Hindlimb muscle (tissue), 1 donor: Measurements from ENCODE around the gene UQCC2. TPM values are rescaled to one million over a fixed set of nuclear protein-coding genes. Genes with fewer than 3 reads are reported as not detected.
A peak's percentile ranks its signal among the peaks of the same experiment; 100 is the strongest.

Experiments used
- DNase-seq: peaks from one replicate; pipeline ENCODE4 v3.0.0-alpha.2; 2013
- polyA plus RNA-seq: library from polyadenylated mRNA; unstranded; fragments of 120-200 nt; gene quantifications from one replicate; pipeline ENCODE4 v1.2.1, GENCODE V29; 2013; ENCODE audit not compliant: insufficient read length

The UQCC2 gene
- polyA plus RNA-seq, 1 donor = 68.2 TPM

DNA sequence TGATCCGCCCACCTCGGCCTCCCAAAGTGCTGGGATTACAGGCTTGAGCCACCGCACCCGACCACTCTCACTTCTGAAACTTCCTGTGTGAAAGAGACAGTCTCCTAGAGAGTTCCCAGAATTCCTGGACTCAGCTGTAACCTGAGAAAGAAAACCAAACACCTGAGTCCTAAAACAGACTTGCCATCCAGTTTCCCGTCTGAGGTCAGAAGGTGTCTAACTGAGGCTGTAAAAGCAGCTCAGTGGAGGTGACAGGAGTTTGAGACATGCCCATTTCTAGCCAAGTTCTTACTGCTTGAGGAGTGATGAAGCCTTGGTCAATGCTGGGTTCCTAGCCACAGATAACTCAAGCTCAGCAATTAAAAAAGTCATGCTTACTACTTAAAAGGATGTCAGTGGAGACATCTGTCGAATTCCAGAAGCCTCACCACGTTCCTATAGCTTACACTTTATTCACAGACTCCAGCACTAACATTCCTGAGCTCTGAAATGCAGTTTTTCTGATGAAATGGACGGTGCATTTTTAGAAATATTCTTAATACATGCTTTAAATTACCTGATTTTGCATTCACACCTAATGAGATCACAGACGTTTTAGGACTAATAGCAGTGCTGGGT lies 6.1 kb downstream of the UQCC2 start:
- no peak for DNase-seq

DNA sequence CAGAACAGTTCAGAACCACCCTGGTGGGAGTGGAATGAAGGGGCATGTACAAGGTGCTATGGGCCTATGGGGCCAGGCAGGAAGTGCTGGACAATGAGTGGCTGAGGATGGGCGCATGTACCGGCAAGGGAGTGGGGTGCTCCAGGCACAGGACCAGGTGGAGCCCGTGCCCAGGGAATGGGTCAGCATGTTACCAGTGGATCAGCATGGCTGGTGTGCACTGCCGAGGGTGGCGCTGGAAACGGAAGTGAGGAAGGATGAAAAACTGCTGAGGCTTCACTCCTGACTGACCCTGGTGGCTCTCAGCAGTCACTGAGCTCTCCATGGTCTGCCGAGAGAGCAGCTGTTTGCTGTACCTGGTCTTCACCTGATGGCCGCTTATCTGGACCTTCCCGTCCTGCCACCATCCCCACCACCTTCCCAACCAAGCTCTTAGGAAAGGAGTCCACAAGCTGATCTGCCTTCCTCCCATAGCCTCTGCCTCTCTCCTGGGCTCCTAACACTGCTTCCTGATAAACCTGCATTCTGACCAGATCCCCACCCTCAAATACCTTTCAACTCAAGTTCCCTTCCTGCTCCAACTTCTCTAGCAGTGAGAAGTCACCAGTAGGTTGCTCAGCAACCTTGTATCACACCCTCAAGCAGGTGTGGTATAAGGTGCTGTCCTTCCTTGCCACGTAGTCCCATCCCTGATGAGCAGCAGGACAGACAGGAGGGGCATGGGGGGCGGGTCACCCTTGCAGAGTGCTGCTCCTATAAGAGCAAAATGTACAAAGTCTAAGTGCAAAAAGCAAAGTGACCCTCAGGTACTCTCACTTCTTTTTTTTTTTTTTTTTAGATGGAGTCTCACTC lies 7.1 kb downstream of the UQCC2 start:
- no peak for DNase-seq

DNA sequence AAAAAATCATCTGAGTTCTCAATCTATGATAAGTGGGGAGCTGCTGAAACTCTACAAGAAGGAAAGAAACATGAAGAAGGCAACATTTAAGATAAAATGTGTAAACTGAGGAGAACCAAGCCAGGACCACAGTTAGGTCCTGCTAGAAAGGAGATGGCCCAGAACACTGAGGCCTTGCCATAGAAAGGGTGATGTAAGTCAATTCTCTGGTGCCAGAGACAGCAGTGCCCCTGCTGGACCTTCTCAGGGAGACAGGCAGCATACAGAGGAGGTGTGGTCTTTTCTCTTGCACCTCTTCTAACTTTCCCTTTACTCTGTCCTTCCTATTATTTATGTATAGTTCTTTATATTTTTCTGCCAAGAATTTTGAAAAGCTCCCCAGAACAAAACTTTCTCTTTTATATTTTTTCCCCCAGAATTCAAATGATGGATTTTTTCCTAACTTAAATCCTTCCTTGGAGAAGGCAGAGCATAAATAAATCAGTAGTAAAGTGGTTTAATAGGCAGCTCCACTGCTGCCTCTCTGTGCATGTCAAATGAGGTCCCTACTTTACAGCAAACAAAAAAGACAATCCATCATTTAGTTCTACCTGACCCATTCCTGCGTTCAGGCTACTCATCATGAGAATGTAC lies 9.0 kb downstream of the UQCC2 start:
- DNase-seq = no peak

DNA sequence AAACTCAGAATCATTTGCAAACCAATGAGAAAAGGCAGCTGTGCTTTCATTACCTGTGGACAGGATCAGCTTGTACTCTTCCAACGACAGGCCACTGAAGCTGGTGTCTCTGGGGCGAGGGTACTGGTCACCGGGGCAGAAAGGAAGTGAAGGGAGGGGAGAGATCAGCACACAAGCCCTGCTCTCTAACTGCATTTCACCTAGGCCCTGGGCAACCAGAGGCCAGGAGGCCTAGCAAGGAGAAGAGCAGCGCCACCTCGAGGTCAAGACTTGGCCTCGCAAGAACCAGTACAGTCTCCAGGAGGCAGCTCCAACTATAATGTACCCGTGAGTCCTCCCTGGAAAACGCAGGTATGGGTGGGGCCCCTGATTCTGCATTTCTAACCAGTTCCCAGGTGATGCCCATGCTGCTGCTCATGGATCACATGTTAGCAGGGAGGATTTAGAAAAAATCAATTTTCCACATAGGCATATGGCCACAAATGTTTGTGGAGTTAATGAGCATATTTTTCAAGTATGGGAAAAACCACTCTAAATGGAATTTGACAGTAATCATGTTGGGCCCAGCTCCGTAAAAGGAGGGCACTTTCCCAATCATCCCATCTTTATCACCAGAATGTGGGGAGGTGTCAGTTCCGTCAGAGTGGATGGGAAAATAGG lies 11.0 kb downstream of the UQCC2 start:
- peak; percentile 60 for DNase-seq

DNA sequence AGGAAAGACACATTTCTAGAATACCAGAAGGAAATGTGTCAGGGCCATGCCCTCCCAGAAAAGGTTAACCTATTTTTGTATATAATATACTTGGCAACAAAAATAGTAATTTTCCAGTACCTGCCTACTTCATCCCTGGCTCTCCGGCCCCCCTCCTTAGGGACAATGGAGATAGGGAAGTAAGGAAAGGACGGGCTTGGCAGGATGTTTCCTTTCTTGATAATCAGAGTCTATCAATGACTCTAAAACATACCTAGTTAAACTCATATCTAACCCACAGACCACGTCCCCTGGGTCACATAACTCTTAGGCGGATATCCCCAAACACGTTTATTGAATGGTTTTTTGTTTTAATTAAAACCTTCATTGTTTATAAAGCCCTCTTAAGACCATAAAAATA lies 11.8 kb downstream of the UQCC2 start:
- no peak for DNase-seq

DNA sequence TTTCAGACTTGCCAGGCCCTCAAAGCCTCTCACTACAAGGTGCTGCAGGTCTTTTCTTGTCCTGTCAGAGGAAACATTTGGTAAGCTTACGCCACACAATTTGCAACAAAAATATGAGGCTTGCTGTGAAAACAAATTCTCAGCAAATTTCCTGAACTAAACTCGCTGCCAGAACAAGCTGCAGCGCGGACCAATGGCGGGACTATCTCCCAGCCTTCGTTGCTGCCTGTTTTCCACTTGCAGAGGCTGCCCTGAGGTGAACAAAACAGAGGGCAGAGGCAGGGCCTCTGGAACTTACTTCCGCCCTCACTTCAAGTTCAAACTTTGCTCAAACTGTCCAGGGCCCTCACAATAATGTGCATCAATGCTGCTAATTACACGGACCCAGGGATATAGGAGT lies 12.4 kb downstream of the UQCC2 start:
- no peak for DNase-seq

DNA sequence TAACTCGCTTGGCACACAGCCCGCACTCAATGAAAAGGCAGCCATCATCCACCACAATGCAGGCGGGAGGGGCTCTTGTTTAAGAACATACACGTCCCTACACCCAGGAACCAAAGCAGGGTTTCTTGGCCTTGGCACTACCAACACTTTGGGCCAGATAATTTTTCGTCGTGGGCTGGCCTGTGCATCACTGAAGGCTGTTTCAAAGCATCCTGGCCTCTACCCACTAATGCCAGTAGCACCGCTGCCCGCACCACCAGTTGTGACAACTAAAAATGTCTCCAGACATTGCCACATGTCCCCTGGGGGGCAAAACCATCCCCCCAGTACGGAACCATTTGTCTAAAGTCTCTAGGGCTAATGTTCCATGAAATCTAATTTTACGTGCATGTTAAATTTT lies 13.0 kb downstream of the UQCC2 start:
- no peak for DNase-seq

DNA sequence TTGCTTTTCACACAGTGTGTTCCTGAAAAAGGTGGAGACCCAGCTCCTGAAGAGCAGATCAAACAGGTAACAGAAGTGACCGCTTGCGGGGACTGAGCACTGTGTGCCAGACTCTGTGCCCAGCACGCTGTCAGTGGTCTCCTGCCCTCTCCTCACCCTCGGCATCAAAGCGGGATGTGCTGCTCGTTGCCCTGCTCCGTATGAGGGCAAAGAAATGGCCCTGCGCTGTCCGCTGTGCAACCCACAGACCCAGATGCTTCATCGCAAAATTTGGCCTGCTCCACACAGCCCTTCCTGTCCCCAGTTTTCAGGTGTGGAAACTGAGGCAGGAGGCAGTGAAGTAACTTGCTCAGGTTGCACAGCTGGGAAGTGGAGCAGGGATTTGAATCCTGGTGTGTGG lies 13.7 kb downstream of the UQCC2 start:
- no peak for DNase-seq

DNA sequence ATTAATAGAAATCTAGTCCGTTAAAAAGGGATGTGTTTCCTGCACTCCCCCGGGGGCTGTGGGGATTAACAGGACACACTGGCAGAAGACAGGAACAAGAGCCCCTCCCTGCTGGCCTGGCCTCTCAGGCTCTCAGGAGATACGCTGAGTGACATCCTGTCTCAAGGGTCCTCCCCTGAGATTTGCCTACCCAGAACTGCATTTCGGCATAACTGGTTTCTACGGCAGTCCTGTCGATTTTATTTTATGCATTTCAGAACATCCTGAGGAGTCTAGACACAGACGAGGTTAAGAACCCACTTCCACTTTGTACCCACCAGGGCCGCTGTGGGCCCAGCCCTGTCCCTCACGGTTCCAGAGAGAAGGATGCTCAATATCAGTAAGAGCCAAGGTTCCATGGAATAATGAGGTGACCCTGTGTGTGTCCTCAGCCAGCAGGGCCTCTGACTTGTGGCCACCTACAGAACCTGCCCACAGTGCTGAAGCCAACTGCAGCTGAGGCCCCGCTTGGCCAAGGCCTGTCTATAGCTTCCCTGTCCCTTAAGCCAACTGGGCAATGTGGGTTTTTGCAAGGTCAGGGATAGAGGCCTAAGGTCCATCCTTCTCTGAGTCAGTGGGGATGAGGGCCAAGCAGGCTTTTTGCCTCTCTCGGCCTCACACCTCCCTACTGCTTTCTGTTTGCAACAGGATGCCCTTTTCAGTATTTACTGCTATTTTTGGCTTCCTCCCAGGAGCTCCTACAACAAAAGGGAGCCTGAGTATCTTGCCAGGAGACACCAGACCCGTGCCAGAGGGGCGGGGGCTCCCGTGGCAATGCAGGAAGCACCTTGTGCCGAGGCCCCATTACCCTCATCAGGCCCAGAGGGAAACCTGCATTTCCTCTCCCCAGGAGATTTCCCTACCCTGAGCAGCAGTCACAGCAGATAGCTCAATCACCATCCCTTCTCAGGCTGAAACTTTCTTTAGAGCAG lies 14.7 kb downstream of the UQCC2 start:
- no peak for DNase-seq

DNA sequence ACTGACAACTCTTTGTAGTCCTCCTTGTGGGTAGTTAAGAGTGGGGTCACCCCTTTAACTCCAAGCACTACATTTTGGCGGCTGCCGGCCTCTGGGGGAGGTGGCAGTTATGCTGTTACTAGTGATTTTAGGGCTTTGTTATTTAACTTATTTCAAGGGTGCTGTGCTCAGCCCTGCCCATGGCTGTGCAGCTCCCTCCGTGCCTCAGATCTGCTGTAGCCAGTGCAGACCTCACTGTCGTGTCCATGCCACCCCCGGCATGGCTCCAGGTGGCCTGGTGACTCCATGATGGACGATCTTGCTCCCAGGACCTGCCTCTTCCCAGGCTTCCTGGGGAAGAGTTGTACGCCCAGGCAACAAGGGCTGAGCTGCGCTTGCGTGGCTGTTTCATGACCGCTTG lies 15.4 kb downstream of the UQCC2 start:
- no peak for DNase-seq

DNA sequence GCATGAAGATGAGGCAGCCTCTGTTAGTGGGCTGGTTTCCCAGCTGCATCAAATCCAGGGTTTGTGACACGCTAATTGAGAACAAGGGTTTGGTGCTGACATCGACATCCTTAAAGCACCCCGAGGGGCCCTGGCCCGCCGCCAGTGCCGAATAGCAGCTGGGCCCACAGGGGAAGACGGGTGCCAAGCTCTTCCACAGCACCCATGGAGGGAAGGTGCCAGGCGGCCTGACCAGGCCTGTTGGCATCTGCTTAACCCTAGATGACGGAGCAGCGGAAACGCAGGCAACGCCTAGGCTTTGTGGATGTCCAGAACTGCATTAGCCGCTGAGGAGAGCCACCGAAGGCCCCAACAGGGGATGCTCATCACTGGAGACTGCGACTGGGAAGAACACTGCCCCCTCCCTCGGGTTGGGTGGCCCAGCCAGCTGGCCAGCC lies 16.0 kb downstream of the UQCC2 start:
- no peak for DNase-seq

DNA sequence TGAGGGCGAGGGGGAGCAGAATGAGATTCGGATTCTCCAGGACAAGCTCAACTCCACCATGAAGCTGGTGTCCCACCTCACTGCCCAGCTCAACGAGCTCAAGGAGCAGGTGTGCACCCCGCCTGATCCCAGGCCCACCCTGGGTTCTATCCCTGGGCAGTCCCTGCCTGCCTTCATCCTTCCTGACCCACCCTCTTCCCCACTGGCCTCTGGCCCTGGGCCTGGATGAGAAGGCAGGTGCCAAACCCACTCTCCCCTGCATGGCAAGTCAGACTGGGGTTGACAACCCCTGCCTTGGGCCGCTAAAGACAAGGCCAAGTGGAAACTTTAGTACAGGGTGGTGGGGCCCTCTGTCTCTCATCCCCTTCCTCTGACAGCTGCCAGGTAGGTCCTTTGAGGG lies 16.5 kb downstream of the UQCC2 start:
- no peak for DNase-seq

DNA sequence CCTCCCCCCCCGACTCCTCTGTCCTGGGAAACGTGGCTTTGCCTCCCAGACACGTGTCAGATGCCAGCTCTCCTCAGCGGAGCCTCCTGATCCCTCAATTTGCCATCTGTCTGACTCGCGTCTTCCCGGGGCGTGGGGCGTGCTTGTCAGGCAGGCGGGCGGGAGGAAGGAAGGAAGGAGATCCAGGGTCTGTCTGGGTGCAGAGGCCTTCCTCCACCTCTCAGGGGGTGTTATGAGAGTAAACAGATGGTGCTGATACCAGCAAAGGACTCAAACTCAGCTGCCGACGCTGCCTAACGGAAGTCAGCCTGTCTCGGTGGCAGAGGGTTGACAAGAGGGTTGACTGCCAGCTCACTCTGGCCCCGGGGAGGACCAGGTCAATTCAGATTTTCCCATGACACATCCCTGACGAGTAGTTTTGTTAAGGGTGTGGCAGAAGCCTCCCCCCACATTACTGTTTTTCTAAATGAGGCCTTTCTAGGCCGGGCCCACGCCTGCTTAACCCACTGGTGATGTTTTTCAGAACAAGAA lies 17.0 kb downstream of the UQCC2 start:
- no peak for DNase-seq

DNA sequence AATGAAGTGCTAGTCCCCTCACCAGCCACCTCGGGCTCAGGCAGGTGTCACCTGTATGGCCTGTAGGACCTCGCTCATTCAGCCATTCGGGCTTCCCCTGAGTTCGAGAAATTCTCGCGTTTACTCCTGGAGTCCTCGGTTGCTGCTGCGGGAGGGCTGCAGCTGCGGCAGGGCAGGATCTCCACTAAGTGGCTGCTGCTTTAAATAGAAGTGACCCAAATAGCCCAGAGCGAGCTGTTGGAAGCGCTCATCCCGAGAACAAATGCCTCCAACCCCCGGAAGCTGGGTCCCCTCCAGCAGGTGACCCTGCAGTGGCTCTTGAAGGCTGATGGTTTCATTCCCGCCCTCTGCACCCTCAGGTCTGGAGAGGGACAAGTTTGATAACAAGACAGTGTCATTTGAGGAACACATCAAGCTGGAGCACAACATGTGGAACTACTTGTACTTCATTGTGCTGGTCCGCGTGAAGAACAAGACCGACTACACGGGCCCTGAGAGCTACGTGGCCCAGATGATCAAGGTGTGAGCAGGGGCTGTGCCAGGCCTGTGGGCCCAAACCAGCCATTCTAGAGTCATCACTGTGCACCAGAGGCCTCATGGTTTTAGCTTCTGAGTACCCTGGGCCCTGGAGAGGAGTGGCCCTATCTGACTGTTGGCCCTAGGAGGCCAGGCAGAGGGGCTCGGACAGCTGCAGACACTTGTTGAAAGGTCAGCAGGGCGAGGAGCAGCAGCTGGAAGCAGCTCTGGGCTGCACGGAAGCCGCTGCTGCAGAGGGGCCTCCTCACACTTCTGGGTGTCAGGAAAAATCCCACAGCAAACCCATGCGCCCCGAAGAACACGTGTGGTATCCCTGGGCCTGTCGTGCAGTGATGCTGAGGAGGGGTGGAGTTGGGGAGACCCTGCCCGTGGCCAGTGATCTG lies 18.1 kb downstream of the UQCC2 start:
- DNase-seq = no peak

DNA sequence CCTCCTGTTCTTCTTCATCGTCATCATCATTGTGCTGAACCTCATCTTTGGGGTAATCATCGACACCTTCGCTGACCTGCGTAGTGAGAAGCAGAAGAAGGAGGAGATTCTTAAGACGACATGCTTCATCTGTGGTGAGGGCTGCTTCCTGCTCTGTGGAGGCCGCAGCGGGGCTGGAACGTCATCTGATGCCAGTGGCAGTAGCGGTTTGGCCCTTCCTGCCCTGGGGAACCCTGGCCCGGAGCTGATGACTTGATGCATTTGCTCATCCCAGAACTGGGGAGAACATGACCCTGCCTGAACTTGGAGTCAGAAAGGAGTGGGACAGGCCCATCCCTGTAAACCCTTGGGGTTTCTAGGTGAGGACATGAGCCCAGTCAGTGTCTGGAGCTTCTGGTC lies 18.7 kb downstream of the UQCC2 start:
- DNase-seq = no peak

DNA sequence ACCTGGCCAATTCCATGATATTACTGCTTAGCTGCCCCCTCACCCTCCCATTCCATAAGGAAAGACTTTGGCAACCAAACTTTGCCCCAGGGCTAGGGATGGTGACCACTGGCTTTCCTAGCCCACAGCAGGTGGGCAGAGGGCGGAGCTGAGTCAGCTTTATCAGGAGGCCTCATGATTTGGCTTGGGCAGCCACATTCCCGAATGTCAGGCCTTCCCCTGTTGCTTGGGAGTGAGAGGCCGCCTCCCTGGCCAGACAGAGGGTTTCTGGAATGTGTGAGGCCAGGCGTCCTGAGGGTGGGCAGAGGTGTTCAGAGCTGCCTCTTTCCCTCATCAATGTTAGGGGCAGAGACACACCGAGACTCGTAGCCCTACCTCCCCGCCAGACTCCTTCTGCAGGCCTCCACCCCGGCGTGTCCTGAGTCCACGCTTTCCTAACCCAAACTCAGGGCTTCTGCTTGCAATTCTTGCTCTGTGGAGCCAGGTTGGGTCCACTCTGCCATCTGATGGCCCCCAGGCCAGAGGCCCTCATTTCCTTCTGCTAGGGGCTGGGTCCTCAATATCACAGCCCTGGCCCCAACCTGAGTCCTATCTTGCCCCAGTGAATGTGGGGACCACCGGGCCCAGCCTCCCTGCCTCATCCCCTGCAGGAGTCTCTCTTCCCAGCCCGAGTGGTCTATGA lies 19.3 kb downstream of the UQCC2 start:
- no peak for DNase-seq

DNA sequence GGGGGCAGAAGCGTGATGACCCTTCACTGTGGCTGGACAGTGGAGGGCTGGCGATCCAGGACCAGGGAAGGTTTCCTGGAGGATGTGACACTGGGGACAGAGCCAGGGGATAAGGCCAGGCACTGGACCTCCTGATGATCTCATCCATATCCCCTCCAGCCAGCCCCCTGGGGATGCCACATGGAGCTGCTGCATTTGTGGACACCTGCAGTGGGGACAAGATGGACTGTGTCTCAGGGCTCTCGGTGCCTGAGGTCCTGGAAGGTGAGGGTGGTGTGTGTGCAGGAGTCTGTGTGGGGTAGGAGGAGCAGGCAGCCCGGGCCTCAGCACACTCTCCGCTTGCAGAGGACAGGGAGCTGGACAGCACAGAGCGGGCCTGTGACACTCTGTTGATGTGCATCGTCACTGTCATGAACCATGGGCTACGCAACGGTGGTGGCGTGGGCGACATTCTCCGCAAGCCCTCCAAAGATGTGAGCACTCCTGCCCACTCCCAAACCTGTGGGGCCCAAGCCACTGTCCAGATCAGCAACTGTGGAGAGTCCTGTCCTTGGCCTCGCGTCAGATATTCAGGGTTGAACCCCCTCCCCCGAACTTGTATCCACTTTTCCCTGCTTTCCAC lies 19.9 kb downstream of the UQCC2 start:
- no peak for DNase-seq

DNA sequence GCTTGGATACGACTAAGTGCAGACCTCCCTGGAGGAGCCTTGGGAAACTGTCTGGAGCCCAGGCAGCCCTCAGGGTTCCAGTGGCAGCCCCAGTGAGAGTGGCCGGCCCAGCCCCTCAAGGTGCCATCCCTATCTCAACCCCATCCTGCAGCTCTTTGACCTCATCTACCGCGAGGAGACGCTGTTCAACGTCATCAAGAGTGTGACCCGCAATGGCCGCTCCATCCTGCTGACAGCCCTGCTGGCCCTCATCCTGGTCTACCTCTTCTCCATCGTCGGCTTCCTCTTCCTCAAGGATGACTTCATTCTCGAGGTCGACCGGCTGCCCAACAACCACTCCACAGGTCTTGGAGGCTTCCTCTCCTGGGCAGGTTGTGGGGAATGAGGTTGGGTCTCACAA lies 20.7 kb downstream of the UQCC2 start:
- DNase-seq = no peak

DNA sequence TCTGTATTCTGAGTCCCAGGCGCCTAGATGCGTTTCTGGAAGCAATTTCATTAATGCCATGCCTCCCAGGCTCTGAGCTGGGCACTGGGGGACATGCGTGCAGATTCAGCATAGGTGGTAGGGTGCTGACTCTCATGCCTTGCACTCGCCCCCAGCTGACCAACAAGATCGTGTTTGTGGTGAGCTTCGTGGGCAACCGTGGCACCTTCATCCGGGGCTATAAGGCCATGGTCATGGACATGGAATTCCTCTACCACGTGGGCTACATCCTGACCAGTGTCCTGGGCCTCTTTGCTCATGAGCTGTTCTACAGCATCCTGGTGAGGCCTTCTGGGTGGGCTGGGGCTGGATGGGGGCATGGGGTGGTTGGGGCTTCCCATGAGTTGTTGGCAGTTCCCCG lies 21.6 kb downstream of the UQCC2 start:
- no peak for DNase-seq

DNA sequence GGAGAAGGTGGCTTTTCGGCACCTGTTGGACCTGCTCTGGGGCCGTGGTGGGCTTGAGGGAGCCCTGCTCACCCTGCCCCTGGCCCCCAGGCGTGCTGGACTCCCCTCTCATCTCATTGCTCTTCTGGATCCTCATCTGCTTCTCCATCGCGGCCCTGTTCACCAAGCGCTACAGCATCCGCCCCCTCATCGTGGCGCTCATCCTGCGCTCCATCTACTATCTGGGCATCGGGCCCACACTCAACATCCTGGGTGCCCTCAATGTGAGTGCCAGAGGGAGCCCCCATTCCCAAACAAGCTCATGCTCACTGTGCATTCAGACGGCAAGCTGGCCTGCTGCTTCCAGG lies 22.4 kb downstream of the UQCC2 start:
- DNase-seq = no peak
